ENCODE results near the gene SEPTIN8.
A peak's percentile ranks its signal among the peaks of the same experiment; 100 is the strongest.

The SEPTIN8 gene

DNA sequence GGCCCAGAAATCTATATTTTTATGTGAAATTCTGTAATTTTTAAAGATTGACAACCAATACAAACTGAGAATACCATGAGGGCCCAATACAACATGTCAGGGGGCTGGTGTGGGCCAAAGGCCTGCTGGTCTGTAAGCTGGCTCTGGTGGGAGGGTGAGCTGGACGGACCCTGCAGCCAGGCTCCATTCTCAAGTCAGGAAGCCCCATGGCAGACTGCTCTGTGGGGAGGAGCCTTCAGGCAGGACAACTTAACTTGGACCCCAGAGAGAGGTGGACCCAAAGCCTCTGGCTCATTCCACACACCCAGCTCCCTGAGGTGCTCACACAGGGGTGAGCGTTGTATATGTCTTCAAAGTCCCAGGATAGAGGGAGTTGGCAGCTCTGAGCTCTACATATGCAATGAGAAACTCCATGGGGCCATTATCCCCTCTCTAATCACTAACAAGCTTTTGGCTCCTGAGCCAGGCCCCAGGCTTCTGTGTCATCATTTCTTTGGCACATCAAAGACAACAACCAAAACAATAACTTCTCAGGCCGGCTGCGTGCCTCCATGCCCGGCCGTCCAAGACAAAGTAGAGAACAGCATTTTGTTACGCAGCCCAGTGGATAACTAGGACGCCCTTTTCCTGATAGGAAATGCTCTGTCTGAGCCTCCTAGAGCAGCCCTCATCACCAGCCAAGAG, 6.4 kb downstream of the SEPTIN8 start:
- H3K4me3 ChIP-seq (ENCODE audit: low read length) = no peak overlapping the region
- peak; percentile 74 for DNase-seq (ENCODE audit: low read depth)
- TF ChIP-seq, protein P1, sequence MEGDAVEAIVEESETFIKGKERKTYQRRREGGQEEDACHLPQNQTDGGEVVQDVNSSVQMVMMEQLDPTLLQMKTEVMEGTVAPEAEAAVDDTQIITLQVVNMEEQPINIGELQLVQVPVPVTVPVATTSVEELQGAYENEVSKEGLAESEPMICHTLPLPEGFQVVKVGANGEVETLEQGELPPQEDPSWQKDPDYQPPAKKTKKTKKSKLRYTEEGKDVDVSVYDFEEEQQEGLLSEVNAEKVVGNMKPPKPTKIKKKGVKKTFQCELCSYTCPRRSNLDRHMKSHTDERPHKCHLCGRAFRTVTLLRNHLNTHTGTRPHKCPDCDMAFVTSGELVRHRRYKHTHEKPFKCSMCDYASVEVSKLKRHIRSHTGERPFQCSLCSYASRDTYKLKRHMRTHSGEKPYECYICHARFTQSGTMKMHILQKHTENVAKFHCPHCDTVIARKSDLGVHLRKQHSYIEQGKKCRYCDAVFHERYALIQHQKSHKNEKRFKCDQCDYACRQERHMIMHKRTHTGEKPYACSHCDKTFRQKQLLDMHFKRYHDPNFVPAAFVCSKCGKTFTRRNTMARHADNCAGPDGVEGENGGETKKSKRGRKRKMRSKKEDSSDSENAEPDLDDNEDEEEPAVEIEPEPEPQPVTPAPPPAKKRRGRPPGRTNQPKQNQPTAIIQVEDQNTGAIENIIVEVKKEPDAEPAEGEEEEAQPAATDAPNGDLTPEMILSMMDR (conservative IDR thresholded peaks at IDR 0.05; ENCODE audit: low read length) = no peak

DNA sequence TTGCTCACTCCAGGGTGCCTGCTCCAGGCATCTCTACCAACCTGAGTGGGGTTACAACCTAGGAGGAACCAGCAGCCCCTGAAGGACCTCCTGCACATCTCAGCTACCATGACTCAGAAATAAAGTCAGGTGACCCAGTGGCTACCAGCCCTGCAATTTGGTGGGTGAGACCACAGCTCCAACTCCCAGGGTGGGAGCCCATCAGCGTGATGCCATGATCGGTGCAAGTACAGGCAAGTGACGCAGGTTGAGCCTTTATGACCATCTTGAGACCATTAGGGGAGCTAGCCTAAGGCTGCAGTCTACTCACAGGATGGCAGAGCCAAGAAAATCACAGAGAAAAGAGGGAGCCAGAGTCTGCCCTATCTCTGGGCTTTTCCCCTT, 8.6 kb downstream of the SEPTIN8 start:
- H3K4me3 ChIP-seq (ENCODE audit: low read length) = no peak overlapping the region
- no peak for DNase-seq (ENCODE audit: low read depth)
- TF ChIP-seq, protein P1 (conservative IDR thresholded peaks at IDR 0.05; ENCODE audit: low read length) = no peak

DNA sequence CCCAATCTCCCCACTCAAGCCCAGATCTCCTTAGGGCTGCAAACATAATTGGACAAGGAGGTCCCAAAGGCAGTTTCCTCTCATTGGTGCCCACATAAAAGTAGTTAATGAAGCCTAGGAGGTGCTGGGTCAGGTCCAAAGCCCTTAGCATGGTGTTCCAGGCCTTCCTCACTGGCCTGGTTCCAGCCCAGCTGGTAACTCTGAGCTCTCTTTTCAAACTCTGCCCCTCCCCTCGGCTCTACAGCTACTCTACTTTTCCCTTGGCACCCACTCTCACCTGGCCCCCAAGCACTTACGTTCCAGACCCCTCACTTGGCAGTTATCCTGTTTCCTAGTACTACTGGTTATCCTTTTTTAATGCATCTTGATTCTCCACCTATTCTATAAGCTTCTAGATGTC, 9.9 kb downstream of the SEPTIN8 start:
- TF ChIP-seq, protein P1 (conservative IDR thresholded peaks at IDR 0.05; ENCODE audit: low read length) = no peak
- no peak overlapping the region for H3K4me3 ChIP-seq (ENCODE audit: low read length)
- DNase-seq (ENCODE audit: low read depth) = no peak

DNA sequence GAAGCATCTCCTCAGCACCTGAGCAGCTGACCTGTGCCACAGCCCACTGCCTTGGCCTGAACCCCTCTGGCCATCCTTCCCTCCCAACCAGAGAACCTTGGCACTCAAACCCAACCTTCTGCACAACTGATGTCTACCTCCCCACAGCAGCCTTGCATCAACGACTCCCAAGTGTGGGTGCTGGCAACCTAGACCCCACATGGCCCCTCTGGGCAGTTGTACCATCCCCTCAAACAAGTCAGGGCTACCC, 10.3 kb downstream of the SEPTIN8 start:
- no peak for DNase-seq (ENCODE audit: low read depth)
- TF ChIP-seq, protein P1 (conservative IDR thresholded peaks at IDR 0.05; ENCODE audit: low read length) = no peak
- H3K4me3 ChIP-seq (ENCODE audit: low read length) = no peak overlapping the region

DNA sequence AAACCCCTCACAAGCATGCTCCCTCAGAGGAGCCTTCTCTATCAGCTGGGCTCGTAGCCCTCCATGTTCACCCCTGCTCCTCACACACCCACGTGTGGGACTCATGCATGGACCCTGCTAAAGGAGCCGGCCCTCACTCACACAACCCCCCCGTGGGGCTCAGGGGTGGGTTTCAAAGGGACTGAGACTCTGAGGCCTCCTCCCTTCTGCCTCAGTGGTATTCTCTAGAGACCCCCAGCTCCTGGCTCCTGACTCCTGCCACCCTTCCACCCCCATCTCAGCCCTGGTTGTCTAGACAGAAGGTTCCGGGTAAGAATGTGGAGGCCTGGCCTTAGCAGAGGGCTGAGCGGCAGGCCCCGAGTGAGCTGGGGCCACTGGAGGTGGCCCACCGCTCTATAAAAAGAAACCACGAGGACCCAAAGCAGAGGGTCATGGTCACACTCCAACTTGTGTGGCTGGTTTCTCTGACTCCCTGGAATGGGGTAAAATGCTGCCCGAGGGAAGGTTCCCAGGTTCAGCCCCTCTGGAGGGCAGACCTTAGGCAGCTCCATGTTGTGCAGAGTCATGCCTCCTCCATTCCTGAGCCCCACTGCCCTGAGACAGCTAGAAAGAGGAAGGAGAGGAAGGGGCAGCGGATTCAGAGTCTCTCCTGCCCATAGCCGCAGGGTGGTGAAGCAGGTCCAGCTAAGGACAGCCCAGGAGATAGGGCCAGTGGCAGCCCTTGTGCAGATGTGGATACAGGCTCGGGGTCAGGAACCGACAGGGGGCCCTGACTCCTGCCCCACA, 10.8 kb downstream of the SEPTIN8 start:
- TF ChIP-seq, protein P1 (conservative IDR thresholded peaks at IDR 0.05; ENCODE audit: low read length) = no peak
- no peak for DNase-seq (ENCODE audit: low read depth)
- H3K4me3 ChIP-seq (ENCODE audit: low read length) = no peak overlapping the region

DNA sequence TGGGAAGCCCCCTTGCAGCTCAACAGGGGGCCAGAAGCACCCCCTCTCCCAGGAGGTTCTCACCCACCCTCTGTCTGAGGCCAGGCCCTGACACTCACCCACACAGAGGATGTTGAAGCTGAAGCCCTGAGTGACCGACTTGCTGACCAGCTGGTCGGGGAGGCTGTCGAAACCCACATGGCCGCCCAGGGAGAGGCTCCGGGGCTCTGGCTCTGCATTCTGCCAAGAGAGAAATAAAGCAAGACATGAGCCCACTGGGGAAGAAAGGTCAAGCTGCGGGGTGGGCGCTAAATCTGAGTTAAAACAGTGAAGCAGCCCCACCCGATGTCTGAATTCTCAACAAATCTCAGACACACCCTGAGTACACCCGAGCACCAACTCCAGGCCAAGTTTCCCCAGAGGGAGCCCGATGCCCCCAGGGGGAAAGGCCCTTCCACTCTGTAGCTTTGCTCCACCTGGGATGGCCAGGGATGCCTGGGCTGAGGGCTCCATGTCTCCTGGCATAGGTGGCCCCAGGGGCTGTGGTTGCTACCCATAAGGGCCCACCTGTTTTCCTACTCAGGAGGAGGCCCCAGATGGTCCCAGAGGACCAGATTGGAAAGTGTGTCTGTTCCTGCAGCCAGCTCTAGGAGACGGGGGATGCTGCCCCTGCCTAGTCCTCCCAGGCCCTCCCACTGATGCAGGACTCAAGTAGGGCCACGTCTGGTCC, 11.6 kb downstream of the SEPTIN8 start:
- no peak overlapping the region for H3K4me3 ChIP-seq (ENCODE audit: low read length)
- TF ChIP-seq, protein P1 (conservative IDR thresholded peaks at IDR 0.05; ENCODE audit: low read length) = no peak
- DNase-seq (ENCODE audit: low read depth) = no peak
